MCF 10A (cell line): ENCODE measurements around the gene TMEM169. TPM values are rescaled to one million over a fixed set of nuclear protein-coding genes. Genes with fewer than 3 reads are reported as not detected.
"Not testable (repeated sequence)": the region's sequence is repeated elsewhere in the genome, so short reads cannot be mapped to it uniquely, and the experiment has no call there.

ENCODE experiments used
- BruUV-seq: library from RNA; stranded (reverse); fragments of 400-500 nt; replicated peaks from 2 replicates; lab custom pipeline; 2021; lab: Mats Ljungman, UMichigan
- CTCF ChIA-PET: fragments of 300-600 bp; sonication (Branson Sonifier 250); formaldehyde crosslinking; extraction: SDS; loops from one replicate; lab custom pipeline; 2021; ENCODE audit warnings: antibody characterized with exemption, inconsistent platforms; lab: Yijun Ruan, JAX
- POLR2A ChIA-PET: fragments of 300-600, 350-650 bp; sonication (Branson Sonifier 250); formaldehyde crosslinking; extraction: SDS; loops from one replicate; lab custom pipeline; 2020; ENCODE audit warnings: antibody characterized with exemption, inconsistent platforms; lab: Yijun Ruan, JAX
- DNase-seq: peaks from one replicate; pipeline ENCODE4 v3.0.0-alpha.2; 2018; ENCODE audit not compliant: unreplicated experiment
- H3K27ac Mint-ChIP-seq: one replicate; pipeline ENCODE4 v1.8.0; 2022; ENCODE audit warnings: mild to moderate bottlenecking, low read depth, mixed read lengths; ENCODE audit not compliant: unreplicated experiment
- H3K27me3 Mint-ChIP-seq: one replicate; pipeline ENCODE4 v1.8.0; 2022; ENCODE audit warnings: mixed read lengths; ENCODE audit not compliant: insufficient read depth, unreplicated experiment
- H3K36me3 Mint-ChIP-seq: one replicate; pipeline ENCODE4 v1.8.0; 2022; ENCODE audit warnings: mild to moderate bottlenecking, moderate library complexity, mixed read lengths; ENCODE audit not compliant: insufficient read depth, unreplicated experiment
- H3K4me1 Mint-ChIP-seq: one replicate; pipeline ENCODE4 v1.8.0; 2022; ENCODE audit warnings: mixed read lengths; ENCODE audit not compliant: insufficient read depth, unreplicated experiment
- H3K4me3 Mint-ChIP-seq: one replicate; pipeline ENCODE4 v1.8.0; 2022; ENCODE audit warnings: mild to moderate bottlenecking, moderate library complexity, mixed read lengths; ENCODE audit not compliant: unreplicated experiment
- H3K9me3 Mint-ChIP-seq: one replicate; pipeline ENCODE4 v1.8.0; 2022; ENCODE audit warnings: mixed read lengths; ENCODE audit not compliant: unreplicated experiment
- CTCF ChIP-seq: fragments of 200-600 bp; IDR thresholded peaks from one replicate; pipeline ENCODE4 v1.8.0; 2022; ENCODE audit warnings: antibody characterized with exemption, mild to moderate bottlenecking; ENCODE audit not compliant: unreplicated experiment
- intact Hi-C: fragments of 100-400 bp; cut with micrococcal nuclease; formaldehyde crosslinking; loops from 2 replicates; pipeline ENCODE4 v1.14.1; 2022
- total RNA-seq: library from RNA; stranded (reverse); gene quantifications from 2 replicates; pipeline ENCODE4 v1.2.3, GENCODE V29; 2022

TMEM169 gene
- total RNA-seq, 1 experiment from 2014 or later, result 0.35 TPM

- no peaks in the 10 kb centered on the region for H3K27me3 Mint-ChIP-seq
- no peak for DNase-seq
- no peaks in the 10 kb centered on the region for H3K9me3 Mint-ChIP-seq
- no peak overlapping the region for H3K27ac Mint-ChIP-seq
- H3K4me3 Mint-ChIP-seq, result no peak overlapping the region
- intact Hi-C loops, result no loop called here
- no TSS peak for BruUV-seq
- no peaks in the 10 kb centered on the region for H3K4me1 Mint-ChIP-seq
- TF ChIP-seq CTCF, result no peak
- ChIA-PET CTCF (interaction anchor here (0.7 to 1.1 kb wide), 3 partner anchors 13 to 33 kb away, joined by 3 read pairs; no protein-coding TSS in a partner anchor), POLR2A (interaction anchor here (0.6 to 1.5 kb wide), 2 partner anchors 11 to 23 kb away, joined by 3 to 4 read pairs; partner anchors contain the start of gene XRCC5)
- no peaks in the 10 kb centered on the region for H3K36me3 Mint-ChIP-seq
These were observed 50.9 kb downstream of the TMEM169 start for GRCh38 chr2:216132585-216132984.

- Mint-ChIP-seq H3K36me3 (no peaks in the 10 kb centered on the region), H3K27me3 (no peaks in the 10 kb centered on the region), H3K9me3 (no peaks in the 10 kb centered on the region), H3K27ac (no peak overlapping the region), H3K4me3 (no peak overlapping the region), H3K4me1 (no peaks in the 10 kb centered on the region)
- no peak for TF ChIP-seq CTCF
- no TSS peak for BruUV-seq
- ChIA-PET POLR2A (interaction anchor here (1.0 to 1.8 kb wide), 3 partner anchors 14 to 24 kb away, joined by 3 to 6 read pairs (median 4); partner anchors contain the start of gene XRCC5), CTCF (interaction anchor here (0.7 to 1.1 kb wide), 3 partner anchors 12 to 32 kb away, joined by 3 read pairs; no protein-coding TSS in a partner anchor)
- intact Hi-C loops, result no loop called here
- DNase-seq, result no peak
These were observed 51.7 kb downstream of the TMEM169 start for GRCh38 chr2:216133397-216133796.

GRCh38 chr2:216134958-216135541, 53.3 kb downstream of the TMEM169 start:
- Mint-ChIP-seq H3K4me3 (no peak overlapping the region), H3K9me3 (no peaks in the 10 kb centered on the region), H3K36me3 (no peaks in the 10 kb centered on the region), H3K4me1 (no peaks in the 10 kb centered on the region), H3K27ac (no peak overlapping the region), H3K27me3 (no peaks in the 10 kb centered on the region)
- intact Hi-C loops, result no loop called here
- TF ChIP-seq CTCF, result no peak
- no TSS peak for BruUV-seq
- ChIA-PET CTCF (interaction anchor here (0.6 to 1.0 kb wide), 5 partner anchors 12 to 101 kb away, joined by 3 to 4 read pairs (median 3); no protein-coding TSS in a partner anchor), POLR2A (interaction anchor here (0.6 to 2.0 kb wide), 3 partner anchors 12 to 151 kb away, joined by 3 to 6 read pairs (median 5); no protein-coding TSS in a partner anchor)
- no peak for DNase-seq

- peak; percentile 19 for DNase-seq
- H3K4me3 Mint-ChIP-seq, result no peak overlapping the region
- CTCF ChIA-PET, result interaction anchor here (0.7 to 1.2 kb wide), 2 partner anchors 23 to 25 kb away, joined by 3 to 5 read pairs; no protein-coding TSS in a partner anchor
- H3K36me3 Mint-ChIP-seq, result no peaks in the 10 kb centered on the region
- no peak for TF ChIP-seq CTCF
- BruUV-seq, result no TSS peak
- intact Hi-C loops, result no loop called here
- no peaks in the 10 kb centered on the region for H3K27me3 Mint-ChIP-seq
- H3K9me3 Mint-ChIP-seq, result no peaks in the 10 kb centered on the region
- H3K27ac Mint-ChIP-seq, result peak overlapping the region; percentile 24
- H3K4me1 Mint-ChIP-seq, result no peaks in the 10 kb centered on the region
- POLR2A ChIA-PET, result interaction anchor here (0.6 to 1.1 kb wide), 2 partner anchors 20 to 358 kb away, joined by 3 to 4 read pairs; partner anchors contain the start of gene RPL37A
These were observed 58.2 kb downstream of the TMEM169 start for GRCh38 chr2:216139884-216140283.

- DNase-seq, H3K27me3 Mint-ChIP-seq, H3K27ac Mint-ChIP-seq, intact Hi-C loops, BruUV-seq, H3K36me3 Mint-ChIP-seq, H3K4me3 Mint-ChIP-seq, H3K9me3 Mint-ChIP-seq, H3K4me1 Mint-ChIP-seq: not testable (repeated sequence)
- ChIA-PET CTCF (interaction anchor here (0.6 to 1.4 kb wide), 5 partner anchors 8 to 199 kb away, joined by 3 to 6 read pairs (median 3); no protein-coding TSS in a partner anchor), POLR2A (interaction anchor here (0.5 to 1.1 kb wide), 2 partner anchors 18 to 46 kb away, joined by 3 read pairs; no protein-coding TSS in a partner anchor)
These were observed 59.8 kb downstream of the TMEM169 start for GRCh38 chr2:216141516-216141915.
